Measurements from ENCODE around the gene RRP12. TPM values are rescaled to one million over a fixed set of nuclear protein-coding genes. Genes with fewer than 3 reads are reported as not detected.

The RRP12 gene, protein sequence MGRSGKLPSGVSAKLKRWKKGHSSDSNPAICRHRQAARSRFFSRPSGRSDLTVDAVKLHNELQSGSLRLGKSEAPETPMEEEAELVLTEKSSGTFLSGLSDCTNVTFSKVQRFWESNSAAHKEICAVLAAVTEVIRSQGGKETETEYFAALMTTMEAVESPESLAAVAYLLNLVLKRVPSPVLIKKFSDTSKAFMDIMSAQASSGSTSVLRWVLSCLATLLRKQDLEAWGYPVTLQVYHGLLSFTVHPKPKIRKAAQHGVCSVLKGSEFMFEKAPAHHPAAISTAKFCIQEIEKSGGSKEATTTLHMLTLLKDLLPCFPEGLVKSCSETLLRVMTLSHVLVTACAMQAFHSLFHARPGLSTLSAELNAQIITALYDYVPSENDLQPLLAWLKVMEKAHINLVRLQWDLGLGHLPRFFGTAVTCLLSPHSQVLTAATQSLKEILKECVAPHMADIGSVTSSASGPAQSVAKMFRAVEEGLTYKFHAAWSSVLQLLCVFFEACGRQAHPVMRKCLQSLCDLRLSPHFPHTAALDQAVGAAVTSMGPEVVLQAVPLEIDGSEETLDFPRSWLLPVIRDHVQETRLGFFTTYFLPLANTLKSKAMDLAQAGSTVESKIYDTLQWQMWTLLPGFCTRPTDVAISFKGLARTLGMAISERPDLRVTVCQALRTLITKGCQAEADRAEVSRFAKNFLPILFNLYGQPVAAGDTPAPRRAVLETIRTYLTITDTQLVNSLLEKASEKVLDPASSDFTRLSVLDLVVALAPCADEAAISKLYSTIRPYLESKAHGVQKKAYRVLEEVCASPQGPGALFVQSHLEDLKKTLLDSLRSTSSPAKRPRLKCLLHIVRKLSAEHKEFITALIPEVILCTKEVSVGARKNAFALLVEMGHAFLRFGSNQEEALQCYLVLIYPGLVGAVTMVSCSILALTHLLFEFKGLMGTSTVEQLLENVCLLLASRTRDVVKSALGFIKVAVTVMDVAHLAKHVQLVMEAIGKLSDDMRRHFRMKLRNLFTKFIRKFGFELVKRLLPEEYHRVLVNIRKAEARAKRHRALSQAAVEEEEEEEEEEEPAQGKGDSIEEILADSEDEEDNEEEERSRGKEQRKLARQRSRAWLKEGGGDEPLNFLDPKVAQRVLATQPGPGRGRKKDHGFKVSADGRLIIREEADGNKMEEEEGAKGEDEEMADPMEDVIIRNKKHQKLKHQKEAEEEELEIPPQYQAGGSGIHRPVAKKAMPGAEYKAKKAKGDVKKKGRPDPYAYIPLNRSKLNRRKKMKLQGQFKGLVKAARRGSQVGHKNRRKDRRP (N-terminal part only)
- total RNA-seq = 10 to 100 TPM; 27.8 to 33.5 TPM

DNA sequence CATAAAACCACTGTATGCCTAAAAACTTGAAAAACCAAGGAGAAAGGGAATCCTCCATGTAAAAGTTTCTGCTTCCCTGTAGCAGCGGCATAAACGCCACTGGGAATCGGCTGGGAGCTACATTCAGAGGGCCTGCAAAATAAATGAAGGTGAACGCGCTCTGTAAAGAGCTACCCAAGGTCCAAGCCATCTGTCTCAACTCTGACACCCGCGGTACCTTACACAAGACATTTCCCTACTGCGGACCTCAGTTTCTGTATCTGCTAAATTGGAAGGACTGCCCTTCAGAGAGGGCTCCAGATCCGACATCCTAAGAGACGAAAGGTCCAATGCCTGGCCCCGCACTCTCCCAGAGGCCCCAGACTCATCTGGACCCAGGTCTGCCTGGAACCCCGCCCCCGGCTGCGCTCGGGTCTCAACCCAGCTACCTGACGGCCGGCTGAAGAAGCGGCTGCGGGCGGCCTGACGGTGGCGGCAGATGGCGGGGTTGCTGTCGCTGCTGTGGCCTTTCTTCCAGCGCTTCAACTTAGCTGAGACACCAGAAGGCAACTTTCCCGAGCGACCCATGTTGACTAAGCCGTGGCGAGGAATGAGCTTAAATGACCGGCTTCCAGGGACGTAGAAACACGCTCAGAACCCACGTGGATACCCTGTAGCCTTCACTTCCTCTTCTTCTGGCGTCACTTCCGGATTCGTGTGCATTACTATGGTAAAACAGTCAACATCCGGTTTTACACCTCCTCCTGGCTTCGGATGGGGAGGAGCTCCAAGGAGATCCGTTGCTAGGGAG is at the start of gene RRP12:
Gene RRP12, minus strand, starts transcription at position 676 of the 790 bp plus-strand sequence. Its CDS starts 109 bp downstream, at position 567.
- ATAC-seq (replicated peaks in 1 of 2) (peak; percentile 99), DNase-seq (peak; percentile 85 to 88)
- Mint-ChIP-seq H3K4me3 (peak within 1 kb of the TSS; percentile 97 to 98), H3K27ac (peak within 1 kb of the TSS; percentile 89), H3K36me3 (ENCODE audit: insufficient read depth in 2 of 2) (peaks cover 0 to 3% of the 10 kb centered on the region in 2 donors), H3K27me3 (ENCODE audit: low read depth) (no peaks in the 10 kb centered on the region), H3K4me1 (ENCODE audit: low read depth) (peaks cover 16% of the 10 kb centered on the region), H3K9me3 (no peaks in the 10 kb centered on the region)

DNA sequence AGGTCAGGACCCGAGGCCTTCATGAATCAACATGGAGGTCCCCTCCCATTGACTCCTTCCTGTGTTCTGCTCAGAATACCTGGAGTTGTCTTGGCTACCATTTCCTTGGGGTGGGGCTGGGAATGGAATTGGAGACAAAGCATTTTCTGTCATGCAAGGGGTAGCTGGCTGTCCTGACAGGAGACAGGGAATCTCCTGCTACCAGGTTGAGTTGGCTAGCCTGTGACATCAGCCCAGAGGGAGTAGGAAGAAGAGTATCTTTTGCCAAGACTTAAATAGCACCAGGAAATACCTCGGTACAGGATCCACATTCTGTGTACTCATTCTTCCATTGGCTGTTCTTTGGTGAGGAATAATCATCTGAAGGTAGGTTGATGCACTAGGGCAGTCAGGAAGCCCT is 49.7 kb upstream of the RRP12 start:
- Mint-ChIP-seq H3K36me3 (ENCODE audit: insufficient read depth in 2 of 2) (peaks cover 4 to 5% of the 10 kb centered on the region in 2 donors), H3K4me1 (ENCODE audit: low read depth) (peaks cover 74% of the 10 kb centered on the region), H3K9me3 (no peaks in the 10 kb centered on the region), H3K27me3 (ENCODE audit: low read depth) (no peaks in the 10 kb centered on the region), H3K4me3 (no peak overlapping the region), H3K27ac (peak overlapping the region; percentile 36)
- no peak for DNase-seq
- ATAC-seq (replicated peaks in 1 of 2) = no peak

DNA sequence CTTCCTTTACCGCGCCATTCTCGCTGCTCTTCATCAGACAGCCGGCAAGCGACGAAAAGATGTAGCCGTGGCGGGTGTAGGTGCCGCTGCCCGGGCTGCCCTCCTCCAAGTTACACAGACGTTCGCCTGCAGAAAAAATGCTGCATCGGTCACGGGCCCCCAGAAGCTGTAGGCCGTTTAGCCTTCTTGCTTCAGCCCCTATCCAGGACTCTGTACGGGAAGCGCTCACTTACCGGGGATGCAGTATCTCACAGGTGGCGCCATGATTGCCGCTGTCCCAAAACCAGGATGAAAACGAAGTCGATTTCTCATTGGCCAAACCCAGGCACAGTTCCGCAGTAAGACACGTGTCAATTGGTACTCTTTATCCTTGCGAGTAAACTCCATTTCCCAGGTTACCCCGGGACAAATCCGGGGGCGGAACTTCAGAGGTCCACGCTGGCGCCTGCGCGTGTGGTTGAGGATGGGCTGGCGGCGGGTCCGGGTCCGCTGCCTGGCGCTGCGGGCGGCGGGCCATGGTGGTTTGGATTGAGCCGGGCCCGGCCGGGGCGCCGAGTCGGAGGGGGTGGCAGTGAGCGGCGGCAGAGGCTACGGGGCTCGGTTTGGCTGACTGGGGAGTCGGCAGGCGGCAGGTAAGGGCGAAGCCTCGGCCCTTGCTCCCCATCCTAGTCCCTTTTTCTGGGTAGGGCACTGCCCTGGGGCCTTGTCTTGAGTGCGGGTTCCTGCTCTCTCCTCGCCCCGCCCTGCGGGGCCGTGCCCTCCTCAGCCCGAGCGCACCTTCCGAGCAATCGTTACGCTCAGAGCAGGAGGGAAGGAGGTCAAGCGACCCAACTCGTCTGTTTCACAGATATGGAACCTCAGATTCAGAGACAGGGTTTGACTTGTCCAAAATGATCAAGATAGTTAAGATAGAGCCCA is 44.8 kb upstream of the RRP12 start, which contains the start of the genes EXOSC1 and ZDHHC16:
Gene EXOSC1, minus strand, starts transcription at position 285 of the 918 bp plus-strand sequence. Its CDS starts 21 bp downstream, at position 264.
Gene ZDHHC16, plus strand, starts transcription at position 454 of the 918 bp plus-strand sequence. CDS start 5,501 bp downstream, outside the sequence.
- ATAC-seq (replicated peaks in 1 of 2) (peak; percentile 89 to 93), DNase-seq (peak; percentile 92 to 96)
- H3K27ac Mint-ChIP-seq = peak within 1 kb of the TSS; percentile 98
- peak within 1 kb of the TSS; percentile 94 to 98 for H3K4me3 Mint-ChIP-seq
- no peaks in the 10 kb centered on the region for H3K27me3 Mint-ChIP-seq (ENCODE audit: low read depth)
- peaks cover 61% of the 10 kb centered on the region for H3K4me1 Mint-ChIP-seq (ENCODE audit: low read depth)
- peaks cover 13 to 21% of the 10 kb centered on the region in 2 donors for H3K36me3 Mint-ChIP-seq (ENCODE audit: insufficient read depth in 2 of 2)
- H3K9me3 Mint-ChIP-seq = no peaks in the 10 kb centered on the region

DNA sequence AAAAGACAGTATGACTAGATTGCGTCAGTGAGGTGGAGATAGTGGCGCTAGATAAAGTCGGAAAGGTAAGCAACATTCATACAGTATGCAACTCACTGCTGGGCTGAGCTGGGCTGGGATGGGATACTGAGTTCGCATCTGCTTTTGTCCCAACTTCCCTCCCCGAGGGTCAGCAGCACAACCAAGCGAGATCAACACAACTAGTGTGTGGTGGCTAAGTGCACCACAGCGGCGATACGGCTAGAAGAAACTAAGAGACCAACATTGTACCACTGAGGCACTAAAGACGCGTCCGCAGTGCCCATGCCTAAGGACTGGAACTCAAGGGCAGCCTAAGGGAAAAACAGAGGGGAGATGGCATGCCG is 44.2 kb upstream of the RRP12 start:
- Mint-ChIP-seq H3K27ac (peak overlapping the region; percentile 98), H3K36me3 (ENCODE audit: insufficient read depth in 2 of 2) (peaks cover 14 to 19% of the 10 kb centered on the region in 2 donors), H3K27me3 (ENCODE audit: low read depth) (no peaks in the 10 kb centered on the region), H3K9me3 (no peaks in the 10 kb centered on the region), H3K4me3 (peak overlapping the region; percentile 94 to 98), H3K4me1 (ENCODE audit: low read depth) (peaks cover 54% of the 10 kb centered on the region)
- no peak for ATAC-seq (replicated peaks in 1 of 2)
- no peak for DNase-seq

DNA sequence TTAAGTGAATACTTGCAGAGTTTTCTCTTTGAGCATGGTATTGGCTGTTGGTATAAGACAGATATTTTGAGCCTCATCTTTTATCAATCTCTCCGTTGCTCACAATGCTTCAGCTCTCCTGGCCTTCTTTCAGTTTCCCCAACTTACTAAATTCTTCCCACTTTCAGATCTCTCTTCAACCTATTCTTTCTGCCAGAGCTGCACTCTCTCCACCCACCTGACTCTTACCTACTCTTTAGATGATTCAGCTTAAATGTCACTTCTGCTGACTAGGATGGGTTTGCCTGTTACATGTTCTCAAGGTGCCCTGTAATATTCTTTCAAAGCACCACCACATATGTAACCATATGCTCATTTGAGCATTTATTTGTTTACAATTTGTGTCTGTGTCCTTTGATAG is 43.1 kb upstream of the RRP12 start:
- no peaks in the 10 kb centered on the region for H3K9me3 Mint-ChIP-seq
- peaks cover 14 to 23% of the 10 kb centered on the region in 2 donors for H3K36me3 Mint-ChIP-seq (ENCODE audit: insufficient read depth in 2 of 2)

DNA sequence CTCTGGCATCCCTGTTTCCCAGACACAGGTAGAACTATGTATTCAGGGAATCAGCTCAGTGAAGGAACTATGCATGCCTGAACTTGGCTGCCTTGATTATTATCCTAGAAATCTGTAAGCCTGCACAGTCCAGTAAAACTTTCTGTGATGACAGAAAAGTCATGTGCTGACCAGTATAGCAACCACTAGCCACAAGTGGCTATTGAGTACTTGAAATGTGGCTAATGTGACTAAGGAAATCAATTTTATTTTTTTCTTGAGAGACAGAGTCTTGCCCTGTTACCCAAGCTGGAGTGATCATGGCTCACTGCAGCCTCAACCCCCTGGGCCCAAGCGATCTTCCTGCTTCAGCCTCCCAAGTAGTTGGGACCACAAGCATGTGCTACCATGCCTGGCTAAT is 41.1 kb upstream of the RRP12 start:
- ATAC-seq (replicated peaks in 1 of 2) (no peak), DNase-seq (no peak)
- H3K27me3 Mint-ChIP-seq (ENCODE audit: low read depth) = no peaks in the 10 kb centered on the region
- H3K27ac Mint-ChIP-seq = peak overlapping the region; percentile 54
- peaks cover 34% of the 10 kb centered on the region for H3K4me1 Mint-ChIP-seq (ENCODE audit: low read depth)
- H3K4me3 Mint-ChIP-seq = no peak overlapping the region
- peaks cover 17 to 23% of the 10 kb centered on the region in 2 donors for H3K36me3 Mint-ChIP-seq (ENCODE audit: insufficient read depth in 2 of 2)
- H3K9me3 Mint-ChIP-seq = no peaks in the 10 kb centered on the region

More for the DNA sequence above, 43.1 kb upstream of the RRP12 start:
- peaks cover 50% of the 10 kb centered on the region for H3K4me1 Mint-ChIP-seq (ENCODE audit: low read depth)
- H3K27me3 Mint-ChIP-seq (ENCODE audit: low read depth) = no peaks in the 10 kb centered on the region
- H3K27ac Mint-ChIP-seq = peak overlapping the region; percentile 98
- H3K4me3 Mint-ChIP-seq = peak overlapping the region; percentile 94 to 98
- DNase-seq (no peak), ATAC-seq (replicated peaks in 1 of 2) (peak; percentile 14 to 46)

DNA sequence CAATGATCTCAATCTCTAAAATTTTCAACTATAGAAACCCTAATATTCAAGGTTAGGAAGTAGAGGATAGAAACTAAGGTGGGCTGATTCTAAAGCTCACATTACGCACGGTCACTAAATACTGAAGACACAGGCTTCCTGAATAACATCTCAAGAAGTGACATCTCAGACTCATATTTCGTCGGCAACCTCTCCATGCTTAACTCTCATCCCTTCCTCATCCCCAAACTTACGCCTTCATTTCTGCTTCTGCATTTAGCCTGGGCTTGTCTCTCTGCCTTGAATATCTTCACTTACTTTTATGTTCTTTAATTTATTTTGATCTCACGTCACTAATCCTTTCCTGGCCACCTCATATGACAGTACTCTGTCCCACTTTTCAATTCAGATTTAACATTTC is 34.1 kb upstream of the RRP12 start:
- peak overlapping the region; percentile 52 for H3K27ac Mint-ChIP-seq
- peaks cover 11% of the 10 kb centered on the region for H3K4me1 Mint-ChIP-seq (ENCODE audit: low read depth)
- DNase-seq = no peak
- no peaks in the 10 kb centered on the region for H3K9me3 Mint-ChIP-seq
- ATAC-seq (replicated peaks in 1 of 2) = no peak
- no peak overlapping the region for H3K4me3 Mint-ChIP-seq
- no peaks in the 10 kb centered on the region for H3K27me3 Mint-ChIP-seq (ENCODE audit: low read depth)
- H3K36me3 Mint-ChIP-seq (ENCODE audit: insufficient read depth in 2 of 2) = peaks cover 3 to 16% of the 10 kb centered on the region in 2 donors

DNA sequence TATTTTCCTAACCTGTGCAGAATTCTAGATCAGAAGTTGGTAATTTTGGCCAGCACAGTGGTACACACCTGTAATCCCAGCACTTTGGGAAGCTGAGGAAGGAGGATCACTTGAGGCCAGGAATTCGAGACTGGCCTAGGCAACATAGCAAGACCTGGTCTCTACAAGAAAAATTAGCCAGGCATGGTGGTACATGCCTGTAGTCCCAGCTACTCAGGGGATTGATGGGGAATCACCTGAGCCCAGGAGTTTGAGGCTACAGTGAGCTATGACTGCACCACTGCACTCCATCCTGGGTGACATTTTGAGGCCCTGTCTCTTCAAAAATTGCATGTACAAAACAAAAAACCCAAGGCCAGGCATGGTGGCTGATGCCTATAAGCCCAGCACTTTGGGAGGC is 33.4 kb upstream of the RRP12 start:
- Mint-ChIP-seq H3K27ac (peak overlapping the region; percentile 86), H3K27me3 (ENCODE audit: low read depth) (no peaks in the 10 kb centered on the region), H3K4me3 (no peak overlapping the region), H3K36me3 (ENCODE audit: insufficient read depth in 2 of 2) (peaks cover 4 to 20% of the 10 kb centered on the region in 2 donors), H3K9me3 (no peaks in the 10 kb centered on the region), H3K4me1 (ENCODE audit: low read depth) (peaks cover 13% of the 10 kb centered on the region)
- no peak for DNase-seq
- no peak for ATAC-seq (replicated peaks in 1 of 2)

DNA sequence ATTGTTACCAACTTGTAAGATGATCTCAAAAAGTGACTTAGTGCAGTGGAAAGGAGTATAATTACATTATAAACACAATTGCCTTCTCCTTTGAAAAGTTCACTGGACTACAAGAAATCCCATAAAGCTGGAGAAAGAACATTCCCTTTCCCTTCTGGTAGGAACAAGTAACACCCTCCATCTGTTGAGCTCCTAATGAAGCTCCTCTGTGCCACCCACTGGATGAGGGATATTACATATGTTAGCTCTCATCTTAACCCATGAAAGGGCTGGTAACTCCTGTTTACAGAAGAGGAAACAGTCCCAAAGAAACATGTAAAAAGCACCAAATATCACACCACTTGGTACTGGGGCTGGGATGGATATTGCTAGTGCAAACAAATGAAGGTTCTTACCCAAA is 32.9 kb upstream of the RRP12 start:
- no peak for ATAC-seq (replicated peaks in 1 of 2)
- no peaks in the 10 kb centered on the region for H3K27me3 Mint-ChIP-seq (ENCODE audit: low read depth)
- peaks cover 18% of the 10 kb centered on the region for H3K4me1 Mint-ChIP-seq (ENCODE audit: low read depth)
- DNase-seq = no peak
- H3K36me3 Mint-ChIP-seq (ENCODE audit: insufficient read depth in 2 of 2) = peaks cover 4 to 25% of the 10 kb centered on the region in 2 donors
- H3K27ac Mint-ChIP-seq = peak overlapping the region; percentile 86
- H3K9me3 Mint-ChIP-seq = no peaks in the 10 kb centered on the region
- no peak overlapping the region for H3K4me3 Mint-ChIP-seq

DNA sequence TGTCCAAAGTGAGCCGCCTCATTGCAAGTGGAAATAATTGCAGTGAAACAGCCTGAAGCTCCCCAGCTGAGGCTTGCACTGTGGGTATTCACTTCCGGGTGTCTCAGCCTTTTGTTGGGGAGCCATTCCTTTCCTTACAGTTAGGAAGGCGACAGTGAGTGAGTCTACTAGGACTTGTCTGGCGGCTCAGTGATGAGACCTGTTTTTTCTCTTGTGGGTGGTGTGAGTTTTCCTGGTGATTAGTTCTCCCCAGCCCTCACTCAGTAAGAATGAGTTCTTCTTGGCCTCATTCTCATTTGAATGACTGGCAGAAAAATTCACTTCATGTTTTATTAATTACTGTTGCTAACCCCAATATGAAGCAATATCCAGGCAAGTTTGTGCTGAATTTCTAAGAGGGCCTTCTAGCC is 27.4 kb upstream of the RRP12 start:
- H3K36me3 Mint-ChIP-seq (ENCODE audit: insufficient read depth in 2 of 2) = peaks cover 16 to 36% of the 10 kb centered on the region in 2 donors

DNA sequence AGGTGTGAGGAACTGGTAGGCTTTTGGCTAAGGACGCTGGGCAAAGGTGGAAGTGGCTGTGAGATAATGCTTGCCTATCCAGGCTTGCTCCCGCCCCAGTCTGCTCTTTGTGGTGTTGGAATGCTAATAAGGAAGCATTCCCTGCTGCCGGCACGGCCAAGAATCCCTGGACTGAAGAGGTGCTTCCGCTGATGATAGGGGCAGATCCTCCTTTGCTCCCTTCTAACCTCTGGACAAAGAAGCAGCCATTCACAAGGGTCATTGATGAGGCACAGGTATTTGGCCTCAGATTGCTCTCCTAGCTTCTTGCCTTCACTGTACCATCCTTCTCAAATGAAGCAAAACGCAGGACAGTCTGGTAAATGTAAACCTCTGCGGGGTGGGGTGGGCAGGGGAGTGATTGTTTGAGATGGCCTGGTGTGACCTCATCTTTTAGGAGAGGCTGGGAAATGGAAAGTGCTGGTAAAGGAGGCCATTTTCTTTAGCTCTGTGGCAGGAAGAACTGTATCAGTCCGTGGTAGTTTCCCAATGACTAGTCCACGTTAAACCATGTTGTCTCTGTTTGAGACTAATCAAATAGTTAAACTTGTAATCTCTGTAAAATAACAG is 26.5 kb upstream of the RRP12 start:
- no peaks in the 10 kb centered on the region for H3K9me3 Mint-ChIP-seq
- peak overlapping the region; percentile 76 to 97 for H3K4me3 Mint-ChIP-seq
- peaks cover 16 to 36% of the 10 kb centered on the region in 2 donors for H3K36me3 Mint-ChIP-seq (ENCODE audit: insufficient read depth in 2 of 2)
- H3K27ac Mint-ChIP-seq = peak overlapping the region; percentile 95
- peak; percentile 45 to 51 for DNase-seq
- peak; percentile 41 to 58 for ATAC-seq (replicated peaks in 1 of 2)
- no peaks in the 10 kb centered on the region for H3K27me3 Mint-ChIP-seq (ENCODE audit: low read depth)
- H3K4me1 Mint-ChIP-seq (ENCODE audit: low read depth) = peaks cover 51% of the 10 kb centered on the region

More for the DNA sequence above, 27.4 kb upstream of the RRP12 start:
- Mint-ChIP-seq H3K9me3 (no peaks in the 10 kb centered on the region), H3K4me3 (peak overlapping the region; percentile 76 to 97), H3K27ac (peak overlapping the region; percentile 92), H3K4me1 (ENCODE audit: low read depth) (peaks cover 42% of the 10 kb centered on the region), H3K27me3 (ENCODE audit: low read depth) (no peaks in the 10 kb centered on the region)
- DNase-seq = peak; percentile 17 to 41
- ATAC-seq (replicated peaks in 1 of 2) = no peak

Measured in activated T-cell treated with anti-CD3 and anti-CD28 coated beads, Interleukin-2, amount 50 U/mL, for 72 hours (primary cell).